Endodermal cell (in vitro differentiated cells): Measurements from ENCODE around the gene ARID3B. TPM values are rescaled to one million over a fixed set of nuclear protein-coding genes. Genes with fewer than 3 reads are reported as not detected.

Experiments used
- DNase-seq: peaks from one replicate; pipeline ENCODE4 v3.0.0-alpha.2; 2017
- H3K27ac ChIP-seq: 2 replicates; pipeline ENCODE4 v1.5.1; 2013; ENCODE audit warnings: mild to moderate bottlenecking, low read depth, low read length, moderate library complexity
- H3K27me3 ChIP-seq: 2 replicates; pipeline ENCODE4 v1.6.1; 2013; ENCODE audit warnings: mild to moderate bottlenecking, low read length, moderate library complexity; ENCODE audit not compliant: insufficient read depth, control insufficient read depth, poor library complexity, severe bottlenecking
- H3K36me3 ChIP-seq: 2 replicates; pipeline ENCODE4 v1.7.0; 2013; ENCODE audit warnings: mild to moderate bottlenecking, low read length, moderate library complexity; ENCODE audit not compliant: control insufficient read depth, insufficient read depth
- H3K4me1 ChIP-seq: one replicate; pipeline ENCODE4 v1.7.0; 2013; ENCODE audit warnings: low read length; ENCODE audit not compliant: control insufficient read depth, insufficient read depth
- H3K4me3 ChIP-seq: 2 replicates; pipeline ENCODE4 v1.5.1; 2013; ENCODE audit warnings: mild to moderate bottlenecking, low read length, moderate library complexity
- H3K9ac ChIP-seq: 2 replicates; pipeline ENCODE4 v1.6.1; 2013; ENCODE audit warnings: mild to moderate bottlenecking, low read length, moderate library complexity; ENCODE audit not compliant: poor library complexity, severe bottlenecking; ENCODE audit errors: extremely low read depth
- H3K9me3 ChIP-seq: 2 replicates; pipeline ENCODE4 v1.6.1; 2013; ENCODE audit warnings: mild to moderate bottlenecking, low read length, moderate library complexity; ENCODE audit not compliant: control insufficient read depth
- H3K27ac Mint-ChIP-seq: 2 replicates; pipeline ENCODE4 v1.8.0; 2020; ENCODE audit warnings: mixed read lengths
- H3K27me3 Mint-ChIP-seq: 2 replicates; pipeline ENCODE4 v1.8.0; 2021; ENCODE audit warnings: mild to moderate bottlenecking, mixed read lengths; ENCODE audit not compliant: insufficient read depth
- H3K36me3 Mint-ChIP-seq: 2 replicates; pipeline ENCODE4 v1.8.0; 2020; ENCODE audit warnings: low read depth, mixed read lengths
- H3K4me1 Mint-ChIP-seq: 2 replicates; pipeline ENCODE4 v1.8.0; 2020; ENCODE audit warnings: mixed read lengths
- H3K4me3 Mint-ChIP-seq: 2 replicates; pipeline ENCODE4 v1.8.0; 2020; ENCODE audit warnings: mild to moderate bottlenecking, moderate library complexity, mixed read lengths
- H3K9me3 Mint-ChIP-seq: 2 replicates; pipeline ENCODE4 v1.8.0; 2020; ENCODE audit warnings: mild to moderate bottlenecking, mixed read lengths
- CTCF ChIP-seq: fragments of 200-600 bp; sonication (generic); conservative IDR thresholded peaks from 2 replicates; pipeline ENCODE4 v1.5.0; 2021; ENCODE audit warnings: antibody characterized with exemption, mild to moderate bottlenecking
- whole genome bisulfite sequencing, 2 experiments: methylation state at CpG; one replicate each; pipeline versions ENCODE4 v1.1.5 to v1.1.7; 2013; ENCODE audit warnings: missing lambda C conversion rate in 2 of 2, mixed read lengths in 1 of 2; ENCODE audit not compliant: insufficient coverage in 1 of 2, insufficient read length in 1 of 2; 5-methylcytosine and 5-hydroxymethylcytosine counted together
- total RNA-seq, 2 donors: library from RNA; stranded (reverse); fragmentation: NEBNext Ultra II Directional in 1 of 2; extraction: Animal tissue kit (Norgen Biotek cat#: 25700) in 1 of 2; gene quantifications; 2 replicates in 1 of 2; 3 replicates in 1 of 2; pipeline ENCODE4 v1.2.1, GENCODE V29; 2021

Gene ARID3B
- total RNA-seq, 2 donors from 2014 or later: 98.1 to 99.4 TPM

GRCh38 chr15:74621546-74621920 lies 80.5 kb downstream of the ARID3B start:
- Mint-ChIP-seq H3K4me3 (no peak overlapping the region), H3K27ac (peak overlapping the region; percentile 84), H3K27me3 (no peaks in the 10 kb centered on the region), H3K36me3 (peaks cover 66% of the 10 kb centered on the region), H3K9me3 (no peaks in the 10 kb centered on the region), H3K4me1 (peaks cover 20% of the 10 kb centered on the region)
- no peak for DNase-seq
- H3K9me3 ChIP-seq: no peaks in the 10 kb centered on the region
- peaks cover 74% of the 10 kb centered on the region for H3K36me3 ChIP-seq
- TF ChIP-seq CTCF: no peak
- H3K4me3 ChIP-seq: no peak overlapping the region
- no peak overlapping the region for H3K27ac ChIP-seq
- WGBS, 2 experiments: 93 to 96% methylated on average over 11 to 16 of the region's 16 CpGs
- H3K27me3 ChIP-seq: no peaks in the 10 kb centered on the region
- H3K9ac ChIP-seq: no peak overlapping the region
- H3K4me1 ChIP-seq: peaks cover 12% of the 10 kb centered on the region

GRCh38 chr15:74621936-74622335 lies 80.9 kb downstream of the ARID3B start:
- Mint-ChIP-seq H3K36me3 (peaks cover 69% of the 10 kb centered on the region), H3K4me1 (peaks cover 16% of the 10 kb centered on the region), H3K9me3 (no peaks in the 10 kb centered on the region), H3K4me3 (no peak overlapping the region), H3K27me3 (no peaks in the 10 kb centered on the region), H3K27ac (no peak overlapping the region)
- Histone ChIP-seq H3K4me1 (peaks cover 8% of the 10 kb centered on the region), H3K27me3 (no peaks in the 10 kb centered on the region), H3K36me3 (peaks cover 78% of the 10 kb centered on the region), H3K9me3 (no peaks in the 10 kb centered on the region), H3K9ac (no peak overlapping the region), H3K27ac (no peak overlapping the region), H3K4me3 (no peak overlapping the region)
- peak; percentile 94 for DNase-seq
- 90 to 100% methylated on average over 6 to 21 of the region's 21 CpGs for WGBS, 2 experiments
- no peak for TF ChIP-seq CTCF

GRCh38 chr15:74622758-74623157 lies 81.7 kb downstream of the ARID3B start:
- no peaks in the 10 kb centered on the region for H3K9me3 ChIP-seq
- Mint-ChIP-seq H3K27ac (no peak overlapping the region), H3K4me3 (no peak overlapping the region), H3K36me3 (peaks cover 76% of the 10 kb centered on the region), H3K9me3 (no peaks in the 10 kb centered on the region), H3K4me1 (peaks cover 8% of the 10 kb centered on the region), H3K27me3 (no peaks in the 10 kb centered on the region)
- H3K27ac ChIP-seq: no peak overlapping the region
- H3K4me3 ChIP-seq: no peak overlapping the region
- peaks cover 86% of the 10 kb centered on the region for H3K36me3 ChIP-seq
- H3K9ac ChIP-seq: no peak overlapping the region
- TF ChIP-seq CTCF: no peak
- no peak for DNase-seq
- peaks cover 5% of the 10 kb centered on the region for H3K4me1 ChIP-seq
- H3K27me3 ChIP-seq: no peaks in the 10 kb centered on the region
- WGBS, 2 experiments: 83 to 100% methylated on average over 2 to 3 of the region's 3 CpGs
